H1 (cell line): ENCODE results near the gene TMEM135. TPM values are rescaled to one million over a fixed set of nuclear protein-coding genes. Genes with fewer than 3 reads are reported as not detected.

Experiments
- CTCF ChIA-PET: fragments of 300-600 bp; sonication (Branson Sonifier 250); formaldehyde crosslinking; loops from one replicate; lab custom pipeline; 2021; ENCODE audit not compliant: partially characterized antibody; lab: Charles Lee
- POLR2A ChIA-PET: fragments of 300-600 bp; sonication (Branson Sonifier 250); formaldehyde crosslinking; loops from one replicate; lab custom pipeline; 2021; ENCODE audit warnings: inconsistent platforms; ENCODE audit not compliant: partially characterized antibody; lab: Charles Lee
- DNase-seq, 2 experiments: peaks; one replicate each; pipeline versions ENCODE4 v3.0.0 to v3.0.0-alpha.2; 2010 to 2022; ENCODE audit warnings: low spot score in 2 of 2, low read depth in 1 of 2, mixed read lengths in 1 of 2
- FAIRE-seq: peaks from 2 replicates; lab custom pipeline; 2011; peaks lifted over from hg19 to GRCh38; lab: Jason Lieb, UNC
- H2AFZ ChIP-seq: 2 replicates; pipeline ENCODE4 v1.8.1; 2012; ENCODE audit warnings: low read length, inconsistent platforms
- H2AK5ac ChIP-seq: 2 replicates; pipeline ENCODE4 v1.6.1; 2013; ENCODE audit warnings: low read depth, low read length
- H2BK120ac ChIP-seq: replicated peaks from 2 replicates; pipeline ENCODE3; 2013; ENCODE audit warnings: low read depth, low read length, inconsistent platforms
- H2BK12ac ChIP-seq: 2 replicates; pipeline ENCODE4 v1.6.1; 2013; ENCODE audit warnings: low read depth, low read length
- H2BK15ac ChIP-seq: 2 replicates; pipeline ENCODE4 v1.6.1; 2013; ENCODE audit warnings: low read length
- H2BK20ac ChIP-seq: 2 replicates; pipeline ENCODE4 v1.6.1; 2013; ENCODE audit warnings: low read length
- H2BK5ac ChIP-seq: 2 replicates; pipeline ENCODE4 v1.6.1; 2013; ENCODE audit warnings: low read depth, low read length
- H3K14ac ChIP-seq: 2 replicates; pipeline ENCODE4 v1.6.1; 2013; ENCODE audit warnings: inconsistent platforms; ENCODE audit not compliant: insufficient read length
- H3K18ac ChIP-seq: 2 replicates; pipeline ENCODE4 v1.6.1; 2013; ENCODE audit warnings: low read length; ENCODE audit errors: extremely low read depth
- H3K23ac ChIP-seq: 2 replicates; pipeline ENCODE4 v1.6.1; 2013; ENCODE audit warnings: inconsistent platforms; ENCODE audit not compliant: insufficient read length
- H3K23me2 ChIP-seq: 2 replicates; pipeline ENCODE4 v1.6.1; 2013; ENCODE audit warnings: low read depth, low read length
- H3K27ac ChIP-seq: 2 replicates; pipeline ENCODE4 v1.6.1; 2011; ENCODE audit warnings: low read depth, low read length, inconsistent platforms
- H3K27me3 ChIP-seq, 4 experiments: replicated peaks in 1 of 4; 1 replicate in 1 of 4; 2 replicates in 3 of 4; pipeline versions ENCODE4 v1.6.1 to v1.8.1; 2011 to 2013; ENCODE audit warnings: low read length in 3 of 4, mild to moderate bottlenecking in 3 of 4, inconsistent platforms in 2 of 4, mixed read lengths in 2 of 4, moderate library complexity in 1 of 4; ENCODE audit not compliant: control insufficient read depth in 3 of 4, insufficient read depth in 3 of 4; ENCODE audit errors: extremely low read depth in 1 of 4
- H3K36me3 ChIP-seq, 4 experiments: 2 replicates each; pipeline versions ENCODE4 v1.6.1 to v1.8.1; 2011 to 2013; ENCODE audit warnings: mild to moderate bottlenecking in 4 of 4, low read length in 3 of 4, moderate library complexity in 2 of 4, control low read depth in 1 of 4, inconsistent platforms in 1 of 4; ENCODE audit not compliant: insufficient read depth in 4 of 4, control insufficient read depth in 2 of 4
- H3K4ac ChIP-seq: replicated peaks from 2 replicates; pipeline ENCODE3; 2013; ENCODE audit warnings: low read length, low read depth, mixed read lengths, inconsistent platforms; ENCODE audit not compliant: insufficient read length
- H3K4me1 ChIP-seq, 4 experiments: replicated peaks in 1 of 4; 1 replicate in 1 of 4; 2 replicates in 3 of 4; pipeline versions ENCODE4 v1.6.1 to v1.8.1; 2011 to 2013; ENCODE audit warnings: low read length in 3 of 4, inconsistent platforms in 2 of 4, mixed read lengths in 1 of 4; ENCODE audit not compliant: insufficient read depth in 4 of 4, control insufficient read depth in 3 of 4
- H3K4me2 ChIP-seq, 2 experiments: 2 replicates each; pipeline versions ENCODE4 v1.6.1 to v1.8.1; 2011 to 2013; ENCODE audit warnings: low read depth in 2 of 2, low read length in 2 of 2, control low read depth in 1 of 2, inconsistent platforms in 1 of 2, mild to moderate bottlenecking in 1 of 2; ENCODE audit not compliant: insufficient read depth in 1 of 2
- H3K4me3 ChIP-seq, 4 experiments: fragments of 200-600, 300-600 bp in 1 of 4; sonication (generic), shearing (Covaris generic), sonication (Bioruptor Twin) in 1 of 4; 2 replicates each; pipeline versions ENCODE4 v1.5.1 to v1.8.1; 2011 to 2016; ENCODE audit warnings: low read length in 4 of 4, low read depth in 3 of 4, control low read depth in 2 of 4, inconsistent platforms in 2 of 4, mild to moderate bottlenecking in 2 of 4, mixed read lengths in 1 of 4, moderate library complexity in 1 of 4; ENCODE audit not compliant: insufficient read depth in 2 of 4; ENCODE audit errors: extremely low read depth in 1 of 4
- H3K56ac ChIP-seq: replicated peaks from 2 replicates; pipeline ENCODE3; 2013; ENCODE audit warnings: low read depth, mild to moderate bottlenecking, mixed read lengths, low read length, inconsistent platforms; ENCODE audit not compliant: insufficient read length
- H3K79me1 ChIP-seq: 2 replicates; pipeline ENCODE4 v1.6.1; 2013; ENCODE audit warnings: low read depth, low read length, control low read depth
- H3K79me2 ChIP-seq, 2 experiments: 2 replicates each; pipeline versions ENCODE4 v1.6.1 to v1.8.1; 2012 to 2013; ENCODE audit warnings: low read length in 2 of 2, mild to moderate bottlenecking in 2 of 2, inconsistent platforms in 1 of 2; ENCODE audit not compliant: insufficient read depth in 2 of 2, control insufficient read depth in 1 of 2
- H3K9ac ChIP-seq, 4 experiments: replicated peaks in 1 of 4; 1 replicate in 1 of 4; 2 replicates in 3 of 4; pipeline versions ENCODE4 v1.6.1 to v1.8.1; 2011 to 2013; ENCODE audit warnings: low read depth in 3 of 4, low read length in 3 of 4, control low read depth in 2 of 4, mild to moderate bottlenecking in 2 of 4, moderate library complexity in 2 of 4, inconsistent platforms in 1 of 4; ENCODE audit errors: extremely low read depth in 1 of 4
- H3K9me3 ChIP-seq, 2 experiments: 2 replicates each; pipeline versions ENCODE4 v1.6.1 to v1.8.1; 2012 to 2013; ENCODE audit warnings: mild to moderate bottlenecking in 2 of 2, moderate library complexity in 2 of 2, control low read depth in 1 of 2, inconsistent platforms in 1 of 2, low read depth in 1 of 2, low read length in 1 of 2, mixed read lengths in 1 of 2; ENCODE audit not compliant: insufficient read depth in 2 of 2
- H4K20me1 ChIP-seq, 2 experiments: replicated peaks in 1 of 2; 2 replicates each; pipeline versions ENCODE3 to v1.8.1; 2011 to 2013; ENCODE audit warnings: inconsistent platforms in 2 of 2, low read length in 2 of 2, mild to moderate bottlenecking in 1 of 2; ENCODE audit not compliant: insufficient read depth in 2 of 2, control insufficient read depth in 1 of 2
- H4K5ac ChIP-seq: 2 replicates; pipeline ENCODE4 v1.6.1; 2013; ENCODE audit warnings: low read length, low read depth, mixed read lengths, inconsistent platforms; ENCODE audit not compliant: insufficient read length
- H4K8ac ChIP-seq: 2 replicates; pipeline ENCODE4 v1.8.0; 2013; ENCODE audit warnings: mild to moderate bottlenecking, moderate library complexity, low read length, inconsistent platforms; ENCODE audit not compliant: insufficient read depth; ENCODE audit errors: extremely low read depth
- H4K91ac ChIP-seq: replicated peaks from 2 replicates; pipeline ENCODE3; 2013; ENCODE audit warnings: low read length, mixed read lengths, inconsistent platforms; ENCODE audit not compliant: insufficient read length
- ASH2L ChIP-seq: fragments of 200-600, 300-600 bp; sonication (generic); IDR thresholded peaks from one replicate; pipeline ENCODE4 v1.7.1; 2017; ENCODE audit warnings: low read length
- BRCA1 ChIP-seq: IDR thresholded peaks from 2 replicates; pipeline ENCODE4 v1.6.1; 2012; ENCODE audit warnings: low read depth, low read length, improper control_type of control experiment
- RAD21 ChIP-seq, 2 experiments: IDR thresholded peaks in 1 of 2; conservative IDR thresholded peaks in 1 of 2; 2 replicates each; pipeline ENCODE4 v1.6.1; 2011; ENCODE audit warnings: low read depth in 2 of 2, low read length in 2 of 2, improper control_type of control experiment in 1 of 2, inconsistent platforms in 1 of 2, mild to moderate bottlenecking in 1 of 2, moderate library complexity in 1 of 2
- polyA plus RNA-seq, 7 experiments: library from polyadenylated mRNA; depleted of rRNA in 3 of 7; stranded (reverse) in 5 of 7; unstranded in 2 of 7; fragments of >200 nt in 5 of 7; fragments of 200-250 nt in 2 of 7; gene quantifications; 1 replicate in 5 of 7; 2 replicates in 1 of 7; 4 replicates in 1 of 7; pipeline versions ENCODE4 v1.2.1 to v1.2.3, GENCODE V29; 2011 to 2013; ENCODE audit warnings: missing spikeins in 2 of 7, mixed read lengths in 2 of 7
- total RNA-seq: library from RNA; stranded (reverse); fragmentation: NEBNext Ultra II Directional; extraction: Animal tissue kit (Norgen Biotek cat#: 25700); gene quantifications from 2 replicates; pipeline ENCODE4 v1.2.1, GENCODE V29; 2021
- TF ChIP-seq, protein P1 (sequence below): IDR thresholded peaks from 2 replicates; pipeline ENCODE4 v1.6.1; 2011; ENCODE audit warnings: low read depth, mild to moderate bottlenecking, low read length; ENCODE audit not compliant: insufficient read depth

Gene TMEM135
- total and polyA plus RNA-seq, 2 of the 8 experiments (the other 6 are each of a cell fraction or from before 2014, with no cell fraction given), result 9.3 to 31.3 TPM

DNA sequence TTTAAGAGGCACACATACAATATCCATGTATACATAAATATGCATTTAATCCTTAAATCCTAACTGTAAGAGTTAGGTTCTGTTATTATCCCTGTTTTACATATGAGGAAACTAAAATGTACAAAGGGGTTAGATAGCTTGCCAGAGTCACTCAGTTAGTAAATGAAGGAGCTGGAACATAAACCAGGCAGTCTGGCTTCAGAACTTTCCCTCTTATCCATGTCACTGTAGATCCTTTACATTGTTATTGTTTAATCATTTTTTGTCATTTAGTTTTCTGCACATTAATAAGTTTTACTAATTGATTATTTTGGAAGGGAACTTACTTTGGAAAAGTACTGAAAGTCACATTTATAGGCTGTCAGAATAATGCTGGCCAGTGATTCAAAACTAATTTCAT lies 282.4 kb downstream of the TMEM135 start:
- Histone ChIP-seq H2AK5ac (no peak overlapping the region), H3K79me1 (no peaks in the 10 kb centered on the region), H2AFZ (no peak overlapping the region), H3K4me1 (peaks cover 0 to 4% (median 0%) of the 10 kb centered on the region in 4 experiments; a peak in 1 of 7 replicates), H3K14ac (no peak overlapping the region), H2BK120ac (no peak overlapping the region), H3K4me2 (no peak overlapping the region), H3K4ac (no peak overlapping the region), H3K9ac (peak overlapping the region in 1 of 4 experiments; percentile 43; a peak in 1 of 7 replicates), H3K18ac (no peak overlapping the region), H2BK20ac (no peak overlapping the region), H3K27ac (no peak overlapping the region), H3K56ac (no peak overlapping the region), H4K20me1 (no peaks in the 10 kb centered on the region), H3K4me3 (no peak overlapping the region), H2BK5ac (no peak overlapping the region), H2BK12ac (no peak overlapping the region), H4K91ac (no peak overlapping the region), H3K9me3 (no peaks in the 10 kb centered on the region), H2BK15ac (no peak overlapping the region), H3K36me3 (peaks cover 0 to 4% (median 0%) of the 10 kb centered on the region in 4 experiments; a peak in 3 of 8 replicates), H3K23ac (no peak overlapping the region), H3K23me2 (no peaks in the 10 kb centered on the region), H4K5ac (no peak overlapping the region), H3K79me2 (no peaks in the 10 kb centered on the region), H4K8ac (no peak overlapping the region), H3K27me3 (no peaks in the 10 kb centered on the region)
- DNase-seq, result no peak
- ChIA-PET CTCF (interaction anchor here (0.6 kb wide), 1 partner anchor 472 kb away, joined by 3 read pairs; no protein-coding TSS in a partner anchor), POLR2A (no interaction called here)
- FAIRE-seq, result no peak
- TF ChIP-seq BRCA1 (no peak), ASH2L (no peak), RAD21 (IDR thresholded peaks at IDR 0.05 in 1 of 2, conservative IDR thresholded peaks at IDR 0.05 in 1 of 2; ENCODE audit: low read depth in 2 of 2, low read length in 2 of 2) (no peak)
- TF ChIP-seq, protein P1, sequence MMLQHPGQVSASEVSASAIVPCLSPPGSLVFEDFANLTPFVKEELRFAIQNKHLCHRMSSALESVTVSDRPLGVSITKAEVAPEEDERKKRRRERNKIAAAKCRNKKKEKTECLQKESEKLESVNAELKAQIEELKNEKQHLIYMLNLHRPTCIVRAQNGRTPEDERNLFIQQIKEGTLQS, result no peak
